GM10248 (cell line): ENCODE measurements around the gene NTSR1.

Source experiments
- CTCF ChIA-PET: fragments of 300-600 bp; sonication (Branson Sonifier 250); formaldehyde crosslinking; extraction: SDS; loops from one replicate; lab custom pipeline; 2021; ENCODE audit warnings: antibody characterized with exemption; lab: Yijun Ruan, JAX
- POLR2A ChIA-PET: fragments of 350-650 bp; sonication (Branson Sonifier 250); formaldehyde crosslinking; extraction: SDS; loops from one replicate; lab custom pipeline; 2020; ENCODE audit warnings: antibody characterized with exemption; lab: Yijun Ruan, JAX
- DNase-seq: peaks from one replicate; pipeline ENCODE4 v3.0.0; 2012; ENCODE audit errors: extremely low spot score
- TF ChIP-seq, protein P1 (sequence below): IDR thresholded peaks from 2 replicates; pipeline ENCODE4 v1.5.1; 2012; ENCODE audit warnings: mild to moderate bottlenecking, low read depth; ENCODE audit errors: extremely low read depth, missing control alignments, control extremely low read depth

NTSR1 gene

DNA sequence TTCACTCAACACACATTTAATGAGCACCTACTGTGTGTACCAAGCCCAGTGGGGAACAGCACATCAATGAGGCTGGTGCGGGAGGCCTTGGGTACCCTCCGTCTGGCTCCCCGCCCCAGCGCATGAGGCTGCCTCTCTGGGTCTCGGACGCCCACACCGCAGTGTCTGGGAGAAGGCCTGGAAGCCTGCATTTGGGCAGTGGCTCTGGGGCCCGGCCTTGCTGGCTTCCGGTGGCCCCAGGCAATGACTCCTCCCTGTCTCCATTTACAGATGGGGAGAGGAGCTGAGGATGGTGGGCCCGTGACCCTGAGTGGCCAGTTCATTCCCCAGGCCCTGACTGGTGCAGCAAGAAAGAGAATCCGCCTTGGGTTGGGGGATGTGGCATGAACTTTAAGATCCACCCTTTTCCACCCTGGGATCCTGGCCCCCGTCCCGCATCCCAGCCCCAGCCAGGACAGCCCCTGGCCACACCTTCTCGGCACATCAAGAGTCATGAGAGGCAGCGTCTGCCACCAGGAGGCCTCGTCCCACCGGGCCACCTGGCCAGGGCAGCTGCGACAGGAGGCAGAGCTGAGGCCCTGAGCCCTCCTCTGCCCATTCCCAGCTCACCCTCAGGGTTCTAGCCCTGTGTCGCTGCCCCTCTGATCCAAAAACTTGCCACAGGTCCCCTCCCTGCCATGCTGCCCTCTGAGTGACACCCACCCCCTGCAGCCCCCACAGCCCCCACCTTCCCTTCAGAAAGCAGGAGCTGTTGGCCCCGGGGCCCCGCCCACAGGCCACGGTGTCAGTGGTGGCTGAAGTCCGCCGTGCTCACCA lies 70.2 kb downstream of the NTSR1 start:
- ChIA-PET POLR2A (no interaction called here), CTCF (interaction anchor here (1.2 to 2.5 kb wide), 3 partner anchors 13 to 279 kb away, joined by 3 to 11 read pairs (median 3); no protein-coding TSS in a partner anchor)
- TF ChIP-seq, protein P1, sequence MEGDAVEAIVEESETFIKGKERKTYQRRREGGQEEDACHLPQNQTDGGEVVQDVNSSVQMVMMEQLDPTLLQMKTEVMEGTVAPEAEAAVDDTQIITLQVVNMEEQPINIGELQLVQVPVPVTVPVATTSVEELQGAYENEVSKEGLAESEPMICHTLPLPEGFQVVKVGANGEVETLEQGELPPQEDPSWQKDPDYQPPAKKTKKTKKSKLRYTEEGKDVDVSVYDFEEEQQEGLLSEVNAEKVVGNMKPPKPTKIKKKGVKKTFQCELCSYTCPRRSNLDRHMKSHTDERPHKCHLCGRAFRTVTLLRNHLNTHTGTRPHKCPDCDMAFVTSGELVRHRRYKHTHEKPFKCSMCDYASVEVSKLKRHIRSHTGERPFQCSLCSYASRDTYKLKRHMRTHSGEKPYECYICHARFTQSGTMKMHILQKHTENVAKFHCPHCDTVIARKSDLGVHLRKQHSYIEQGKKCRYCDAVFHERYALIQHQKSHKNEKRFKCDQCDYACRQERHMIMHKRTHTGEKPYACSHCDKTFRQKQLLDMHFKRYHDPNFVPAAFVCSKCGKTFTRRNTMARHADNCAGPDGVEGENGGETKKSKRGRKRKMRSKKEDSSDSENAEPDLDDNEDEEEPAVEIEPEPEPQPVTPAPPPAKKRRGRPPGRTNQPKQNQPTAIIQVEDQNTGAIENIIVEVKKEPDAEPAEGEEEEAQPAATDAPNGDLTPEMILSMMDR, result no peak
- no peak for DNase-seq

DNA sequence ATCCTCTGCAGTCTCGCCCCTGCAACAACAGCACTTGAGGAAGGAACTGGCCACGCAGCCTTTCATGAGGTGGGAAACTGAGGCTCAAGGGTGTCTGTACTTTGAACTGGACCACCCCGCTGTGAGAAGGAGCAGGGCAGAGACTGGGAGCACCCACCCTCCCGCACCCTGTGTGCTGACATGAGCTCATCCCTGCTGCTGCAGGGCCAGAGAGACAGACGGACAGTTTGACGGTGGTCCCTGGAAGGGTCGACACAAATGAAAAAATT lies 70.7 kb downstream of the NTSR1 start:
- POLR2A ChIA-PET, result no interaction called here
- no peak for DNase-seq
- TF ChIP-seq, protein P1, result no peak
- CTCF ChIA-PET, result interaction anchor here (1.2 to 2.5 kb wide), 3 partner anchors 12 to 280 kb away, joined by 3 to 11 read pairs (median 3); no protein-coding TSS in a partner anchor

DNA sequence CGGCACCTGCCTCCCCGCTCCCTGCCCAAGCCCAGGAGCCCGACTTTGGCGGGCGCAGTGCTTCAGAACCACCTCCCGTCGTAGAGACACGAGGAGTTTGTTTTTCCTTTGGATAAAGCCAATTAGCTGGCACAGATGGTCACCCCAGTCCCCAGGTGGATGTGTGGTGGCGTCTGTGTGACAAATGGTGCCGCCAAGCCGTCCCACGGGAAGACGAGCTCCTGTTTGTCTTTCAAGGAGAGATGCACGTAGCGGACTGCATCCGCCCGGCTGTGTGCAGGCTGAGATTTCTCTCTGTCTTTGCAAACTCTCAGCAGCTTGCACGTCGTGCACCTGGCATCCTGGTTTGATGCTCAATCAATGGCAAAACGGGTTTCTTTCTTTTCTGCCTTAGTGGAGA lies 71.6 kb downstream of the NTSR1 start:
- DNase-seq, result no peak
- TF ChIP-seq, protein P1, result no peak
- POLR2A ChIA-PET, result no interaction called here
- CTCF ChIA-PET, result interaction anchor here (1.2 to 2.5 kb wide), 3 partner anchors 11 to 280 kb away, joined by 3 to 11 read pairs (median 3); no protein-coding TSS in a partner anchor

DNA sequence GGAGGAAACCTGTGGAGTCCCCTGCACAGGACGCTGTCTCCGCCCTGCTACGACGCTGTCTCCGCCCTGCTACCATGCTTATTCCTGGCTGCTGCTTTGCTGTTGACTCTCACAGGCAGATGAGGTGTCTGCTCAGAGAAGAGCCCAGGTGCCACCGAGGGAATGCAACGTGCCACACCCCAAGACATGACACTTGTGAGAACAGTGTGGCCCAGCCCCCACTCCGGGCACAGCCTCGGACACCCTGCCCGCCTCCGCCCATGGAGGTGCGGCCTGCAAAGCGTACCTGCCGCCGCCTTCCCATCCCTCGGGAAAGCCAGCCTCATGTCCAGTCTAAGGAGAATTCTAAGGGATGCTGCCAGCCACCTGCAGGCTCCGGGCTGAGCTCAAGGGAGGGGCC lies 72.1 kb downstream of the NTSR1 start:
- POLR2A ChIA-PET, result no interaction called here
- DNase-seq, result no peak
- CTCF ChIA-PET, result interaction anchor here (2.5 kb wide), 1 partner anchor 11 kb away, joined by 11 read pairs; no protein-coding TSS in a partner anchor
- TF ChIP-seq, protein P1, result no peak

DNA sequence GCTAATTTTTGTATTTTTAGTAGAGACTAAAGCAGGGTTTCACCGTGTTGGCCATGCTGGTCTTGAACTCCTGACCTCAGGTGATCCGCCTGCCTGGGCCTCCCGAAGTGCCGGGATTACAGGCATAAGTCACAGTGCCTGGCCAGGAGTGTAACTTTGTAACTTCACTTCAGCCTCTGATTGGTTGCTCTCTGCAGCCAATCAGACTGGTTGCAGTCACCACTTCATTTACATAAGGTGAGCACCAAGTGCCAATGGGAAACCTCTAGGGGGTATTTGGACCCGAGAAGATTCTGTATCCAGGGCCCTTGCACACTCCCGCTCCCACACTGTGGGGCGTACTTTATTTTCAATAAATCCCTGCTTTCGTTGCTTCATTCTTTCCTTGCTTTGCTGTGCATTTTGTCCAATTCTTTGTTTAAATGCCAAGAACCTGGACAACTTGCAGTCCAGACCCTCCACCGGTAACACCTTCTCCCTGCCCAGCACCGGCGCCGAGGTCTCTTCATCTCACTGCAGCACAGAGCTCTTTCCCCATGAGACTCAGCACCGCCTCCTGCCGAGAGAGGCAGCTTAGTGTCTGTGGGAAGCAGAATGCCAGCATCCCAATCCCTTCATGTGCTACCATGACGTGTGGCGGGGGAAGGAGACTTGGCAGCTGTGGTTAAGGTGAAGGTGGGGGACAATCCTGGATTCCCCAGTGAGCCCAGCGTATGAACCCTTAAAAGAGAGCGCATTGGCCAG lies 73.7 kb downstream of the NTSR1 start:
- ChIA-PET CTCF (interaction anchor here (1.6 kb wide), 1 partner anchor 9 kb away, joined by 12 read pairs; no protein-coding TSS in a partner anchor), POLR2A (no interaction called here)
- DNase-seq, result no peak
- TF ChIP-seq, protein P1, result no peak

DNA sequence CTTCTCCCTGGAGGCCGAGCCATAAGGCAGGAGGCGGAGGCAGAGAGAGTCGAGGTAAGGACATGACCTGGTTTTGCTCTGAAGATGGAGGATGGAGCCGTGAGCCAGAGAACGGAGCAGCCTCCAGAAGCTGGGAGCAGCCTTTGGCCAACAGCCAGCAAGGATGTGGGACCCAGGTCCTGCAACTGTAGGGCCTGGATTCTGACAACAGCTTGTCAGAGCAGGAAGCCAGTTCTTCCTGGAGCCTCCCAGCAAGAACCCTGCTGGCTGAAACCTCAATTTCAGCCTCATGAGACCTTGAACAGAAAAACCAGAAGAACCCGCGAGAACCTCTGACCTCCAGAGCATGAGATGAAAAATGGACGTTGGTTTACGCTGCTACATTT lies 74.2 kb downstream of the NTSR1 start:
- POLR2A ChIA-PET, result no interaction called here
- TF ChIP-seq, protein P1, result no peak
- DNase-seq, result no peak
- CTCF ChIA-PET, result interaction anchor here (1.6 kb wide), 1 partner anchor 9 kb away, joined by 12 read pairs; no protein-coding TSS in a partner anchor
